GM19467 (cell line): ENCODE results near the gene NOC3L.
"Not testable (repeated sequence)": the region's sequence is repeated elsewhere in the genome, so short reads cannot be mapped to it uniquely, and the experiment has no call there.

Source experiments
- ATAC-seq: cut with Tn5 transposase; IDR thresholded peaks from one replicate; pipeline ENCODE4 v1.9.1; 2021; ENCODE audit warnings: mild to moderate bottlenecking, moderate library complexity; ENCODE audit not compliant: unreplicated experiment

Gene NOC3L

DNA sequence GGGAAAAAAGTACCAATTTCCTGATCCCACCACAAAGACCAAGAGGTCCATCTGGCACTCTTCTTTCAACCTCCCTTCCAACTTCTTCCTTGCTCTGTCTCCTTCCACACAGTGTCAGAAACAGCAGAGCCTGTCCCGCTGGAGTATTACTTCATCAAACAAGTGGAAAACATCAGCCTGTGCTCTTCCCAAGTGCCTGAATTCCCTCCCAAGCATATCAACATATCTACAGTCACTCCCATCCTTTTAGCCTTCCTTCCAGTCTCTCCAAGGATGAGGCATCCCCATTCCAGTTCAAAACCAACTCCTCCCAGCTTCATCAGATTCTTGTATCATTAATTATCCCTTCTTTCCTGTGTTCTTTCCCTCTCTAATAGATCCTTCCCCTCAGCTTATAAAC lies 1.7 kb upstream of the NOC3L start:
- ATAC-seq = no peak

- ATAC-seq = no peak
Measured at GRCh38 chr10:94363251-94363565, 469 bp upstream of the NOC3L start.

GRCh38 chr10:94361171-94361794 lies 1.5 kb downstream of the NOC3L start:
- no peak for ATAC-seq

DNA sequence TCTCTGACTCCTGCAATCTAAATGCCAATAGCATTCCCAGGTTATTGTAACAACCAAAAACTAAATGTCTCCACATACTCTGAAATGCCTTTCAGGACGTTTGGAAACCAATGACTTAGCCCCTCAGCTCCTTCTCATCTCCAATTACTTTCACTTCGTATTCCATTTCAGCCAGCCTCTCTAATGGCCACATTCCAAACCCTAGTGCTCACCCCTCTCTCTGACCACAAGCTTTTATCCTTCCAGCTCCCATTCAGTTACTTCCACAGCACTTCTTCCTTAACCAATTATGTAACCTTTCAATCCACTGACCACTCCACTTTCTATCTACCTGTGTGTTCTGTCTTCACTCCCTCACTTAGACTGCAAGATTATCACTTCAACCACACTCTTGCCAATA lies 4.3 kb downstream of the NOC3L start:
- ATAC-seq = no peak

DNA sequence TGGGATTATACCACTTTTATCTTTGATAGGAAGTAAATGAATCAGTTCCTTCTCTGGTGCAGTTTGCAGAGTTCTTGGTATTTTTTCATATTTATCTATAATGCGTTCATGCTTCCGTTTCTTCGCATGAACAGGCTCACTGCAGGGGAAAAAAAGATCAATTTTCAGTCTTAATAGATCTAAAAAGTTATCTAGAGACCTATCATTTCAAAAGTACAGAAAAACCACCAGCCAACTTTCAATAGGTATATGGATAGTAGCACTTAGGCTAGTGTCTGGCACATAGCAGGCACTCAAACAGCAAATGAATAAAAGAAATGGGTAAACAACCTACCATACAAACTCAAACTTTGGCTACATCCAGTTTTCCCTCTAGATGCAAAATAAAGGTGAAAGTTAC lies 5.5 kb downstream of the NOC3L start:
- ATAC-seq = no peak

DNA sequence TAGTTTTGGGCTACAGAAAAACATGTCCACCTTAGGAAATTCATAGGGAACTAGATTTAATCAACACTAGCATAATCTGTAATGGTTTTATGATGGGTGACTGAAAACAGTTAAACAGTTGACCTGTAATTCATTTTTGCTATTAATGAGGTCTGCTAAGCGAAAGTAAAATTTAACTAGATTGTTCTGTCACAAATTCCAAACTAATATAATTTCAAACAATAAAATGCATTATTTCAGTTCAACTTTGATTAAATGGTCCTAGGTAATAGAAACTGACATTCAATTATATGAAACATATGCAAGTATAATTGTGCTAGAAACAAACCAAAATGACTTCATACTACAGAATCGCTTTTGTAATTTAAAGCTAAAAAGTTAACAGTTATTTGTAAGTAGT lies 6.9 kb downstream of the NOC3L start:
- no peak for ATAC-seq

- no peak for ATAC-seq
Measured at GRCh38 chr10:94353336-94353735, 9.4 kb downstream of the NOC3L start.

- ATAC-seq = no peak
Measured at GRCh38 chr10:94351089-94351488, 11.7 kb downstream of the NOC3L start.

DNA sequence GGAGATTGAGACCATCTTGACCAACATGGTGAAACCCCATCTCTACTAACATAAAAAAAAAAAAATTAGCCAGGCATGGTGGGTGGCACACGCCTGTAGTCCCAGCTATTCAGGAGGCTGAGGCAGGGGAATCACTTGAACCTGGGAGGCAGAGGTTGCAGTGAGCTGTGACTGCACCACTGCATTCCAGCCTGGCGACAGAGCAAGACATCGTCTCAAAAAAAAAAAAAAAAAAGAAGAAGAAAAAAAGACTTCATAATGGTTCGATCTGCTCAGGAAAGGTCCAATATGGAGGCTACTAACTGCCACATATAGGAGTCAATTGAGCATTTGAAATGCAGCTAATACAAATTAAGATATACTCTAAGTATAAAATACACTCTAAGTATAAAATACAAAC lies 12.2 kb downstream of the NOC3L start:
- ATAC-seq = not testable (repeated sequence)

DNA sequence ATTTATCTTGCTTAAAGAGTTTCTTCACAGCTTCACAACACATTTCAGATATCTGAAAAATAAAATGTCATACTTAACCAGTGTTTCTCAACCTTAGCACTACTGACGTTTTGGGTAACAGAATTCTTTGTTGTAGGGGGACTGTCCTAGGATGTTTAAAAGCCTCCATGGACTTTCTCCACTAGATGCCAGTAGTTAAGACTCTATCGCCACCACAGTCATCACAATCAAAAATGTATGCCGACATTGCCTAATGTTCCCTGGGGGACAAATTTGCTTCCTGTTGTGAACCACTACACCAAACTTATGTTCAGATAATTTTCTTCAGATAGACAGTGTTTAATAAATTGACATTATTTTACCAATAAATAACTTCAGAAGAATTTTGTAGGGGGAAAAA lies 13.4 kb downstream of the NOC3L start:
- ATAC-seq = no peak

- peak; percentile 94 for ATAC-seq
Measured at GRCh38 chr10:94344522-94345122, 18.1 kb downstream of the NOC3L start.

- no peak for ATAC-seq
Measured at GRCh38 chr10:94343151-94343550, 19.6 kb downstream of the NOC3L start.

- ATAC-seq = no peak
Measured at GRCh38 chr10:94334857-94335256, 27.9 kb downstream of the NOC3L start.

DNA sequence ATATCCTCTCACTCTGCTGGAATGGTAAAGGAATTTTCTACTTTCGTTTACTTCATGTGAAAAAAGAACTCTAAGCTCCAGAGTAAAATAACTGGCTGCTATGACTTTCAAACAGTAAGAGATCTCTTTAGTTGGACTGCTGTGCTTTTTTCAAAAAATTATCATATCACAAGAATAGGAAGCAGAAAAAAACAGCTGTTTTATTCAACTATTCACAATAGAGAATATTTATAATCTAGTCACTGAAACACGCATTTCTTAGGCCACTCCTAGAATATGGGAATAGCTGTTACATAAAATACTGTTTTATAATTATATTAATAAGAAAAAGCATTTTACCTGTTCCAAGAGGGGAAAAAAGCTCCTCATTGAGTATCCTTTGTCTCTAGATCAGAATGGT lies 29.7 kb downstream of the NOC3L start:
- ATAC-seq = no peak

- ATAC-seq = no peak
Measured at GRCh38 chr10:94328613-94329012, 34.1 kb downstream of the NOC3L start.

GRCh38 chr10:94327649-94328048 lies 35.1 kb downstream of the NOC3L start:
- ATAC-seq = no peak

- no peak for ATAC-seq
Measured at GRCh38 chr10:94324609-94325233, 38.0 kb downstream of the NOC3L start.

DNA sequence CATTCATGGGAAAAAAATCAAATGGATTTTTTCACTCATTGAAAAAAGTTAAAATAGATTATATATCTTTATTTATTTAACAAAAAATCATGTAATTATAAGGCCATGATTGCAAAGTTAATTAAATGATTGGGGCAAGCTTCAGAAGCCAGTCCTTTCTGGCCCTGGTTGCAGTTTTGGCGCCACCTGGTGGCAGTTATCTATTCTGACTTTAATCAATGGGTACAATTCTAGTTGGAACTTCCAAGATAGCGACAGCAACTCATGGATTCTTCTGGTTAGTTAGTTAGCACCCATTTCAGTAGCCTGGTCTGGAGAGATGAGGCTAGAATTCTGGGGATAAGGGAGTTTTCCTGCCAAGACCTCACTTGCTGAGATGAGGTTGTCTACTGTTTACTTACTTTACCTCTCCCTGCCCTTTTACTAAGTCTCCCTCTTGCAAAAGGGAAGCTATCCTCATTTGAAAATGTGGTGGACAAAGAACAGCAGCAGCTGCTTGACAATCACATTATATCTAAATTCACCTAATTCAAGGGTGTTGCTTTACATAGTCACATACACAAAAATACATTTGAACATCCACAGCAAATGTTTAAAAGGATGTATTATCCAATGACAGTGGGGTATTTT lies 42.3 kb downstream of the NOC3L start:
- no peak for ATAC-seq

- ATAC-seq = no peak
Measured at GRCh38 chr10:94316560-94316959, 46.2 kb downstream of the NOC3L start.

DNA sequence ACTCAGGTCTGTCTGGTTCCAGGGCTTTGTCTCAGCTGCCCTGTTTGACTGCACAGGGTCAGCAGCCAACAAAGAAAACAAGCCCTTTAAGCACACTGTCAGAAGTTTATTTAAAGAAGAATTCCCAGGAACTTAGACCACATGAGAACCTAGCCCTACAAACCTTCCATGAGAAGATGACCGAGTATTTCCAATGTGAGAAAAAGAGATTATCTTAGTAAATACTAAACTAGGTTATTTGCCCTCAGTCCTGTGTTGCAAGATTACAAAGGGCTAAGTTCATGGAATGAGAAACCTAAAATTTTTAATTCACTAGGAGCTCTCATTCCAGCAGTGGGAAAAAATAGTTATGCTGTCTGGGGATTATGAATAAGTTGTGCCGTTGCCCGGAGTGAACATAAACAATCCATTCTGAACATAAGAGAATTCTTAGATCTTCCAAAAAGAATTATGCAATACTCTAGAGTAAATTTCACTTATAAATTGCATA lies 46.7 kb downstream of the NOC3L start:
- ATAC-seq = no peak

DNA sequence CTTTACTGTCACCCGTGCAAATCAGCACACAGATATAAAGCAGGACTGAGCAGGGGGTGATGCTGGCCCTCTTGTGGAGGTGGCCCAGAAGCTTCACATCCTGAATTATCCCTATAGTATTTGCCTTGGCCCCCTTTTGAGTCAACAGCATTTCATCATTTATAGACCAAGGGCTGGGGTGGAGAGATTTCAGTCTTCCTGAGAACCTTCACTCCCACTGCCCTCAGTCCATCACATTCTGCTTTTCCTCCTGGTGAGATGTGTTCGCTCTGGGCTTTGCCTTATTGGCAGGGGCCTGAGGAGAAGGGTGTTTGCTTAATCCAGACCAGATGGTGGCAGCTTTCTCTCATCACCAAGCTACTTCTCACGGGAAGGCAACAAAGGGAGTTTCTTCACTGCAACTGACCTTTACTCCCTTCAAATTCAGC lies 47.7 kb downstream of the NOC3L start:
- ATAC-seq = no peak

GRCh38 chr10:94310369-94310768 lies 52.4 kb downstream of the NOC3L start:
- ATAC-seq = no peak
